ENCODE data around the gene MTR.
"Not testable (repeated sequence)": the region's sequence is repeated elsewhere in the genome, so short reads cannot be mapped to it uniquely, and the experiment has no call there.

Gene MTR

GRCh38 chr1:236868625-236869467 is 73.8 kb downstream of the MTR start:
- peak; percentile 57 for DNase-seq

GRCh38 chr1:236869911-236870310 is 74.8 kb downstream of the MTR start:
- DNase-seq: no peak

- peak; percentile 8 for DNase-seq
Observed at GRCh38 chr1:236870721-236871120, 75.6 kb downstream of the MTR start.

- no peak for DNase-seq
Observed at GRCh38 chr1:236872075-236872666, 77.1 kb downstream of the MTR start.

- DNase-seq: no peak
Observed at GRCh38 chr1:236875975-236876374, 80.9 kb downstream of the MTR start.

- no peak for DNase-seq
Observed at GRCh38 chr1:236877661-236878060, 82.6 kb downstream of the MTR start.

- no peak for DNase-seq
Observed at GRCh38 chr1:236880209-236880608, 85.1 kb downstream of the MTR start.

- DNase-seq: no peak
Observed at GRCh38 chr1:236882678-236883077, 87.6 kb downstream of the MTR start.

GRCh38 chr1:236886199-236886598 is 91.1 kb downstream of the MTR start:
- DNase-seq: no peak

- no peak for DNase-seq
Observed at GRCh38 chr1:236887081-236887480, 92.0 kb downstream of the MTR start.

- no peak for DNase-seq
Observed at GRCh38 chr1:236888126-236888525, 93.0 kb downstream of the MTR start.

- DNase-seq: no peak
Observed at GRCh38 chr1:236888903-236889302, 93.8 kb downstream of the MTR start.

GRCh38 chr1:236890152-236891056 is 95.3 kb downstream of the MTR start:
- DNase-seq: no peak

GRCh38 chr1:236893626-236894545 is 98.8 kb downstream of the MTR start:
- no peak for DNase-seq

- no peak for DNase-seq
Observed at GRCh38 chr1:236895665-236896387, 100.7 kb downstream of the MTR start.

GRCh38 chr1:236896716-236897115 is 101.6 kb downstream of the MTR start:
- DNase-seq: no peak

- no peak for DNase-seq
Observed at GRCh38 chr1:236904892-236905741, 110.0 kb downstream of the MTR start.

GRCh38 chr1:236907205-236907604 is 112.1 kb downstream of the MTR start:
- no peak for DNase-seq

GRCh38 chr1:236908669-236909068 is 113.6 kb downstream of the MTR start:
- DNase-seq: no peak

GRCh38 chr1:236911047-236911446 is 116.0 kb downstream of the MTR start:
- not testable (repeated sequence) for DNase-seq

All from CD4-positive, alpha-beta T cell treated with Interleukin-10 for 1 hour (primary cell).